Measurements from ENCODE around the gene KIF5A. TPM values are rescaled to one million over a fixed set of nuclear protein-coding genes. Genes with fewer than 3 reads are reported as not detected.

KIF5A gene
- total RNA-seq, 2 donors from 2014 or later, result 2.3 to 4.5 TPM

DNA sequence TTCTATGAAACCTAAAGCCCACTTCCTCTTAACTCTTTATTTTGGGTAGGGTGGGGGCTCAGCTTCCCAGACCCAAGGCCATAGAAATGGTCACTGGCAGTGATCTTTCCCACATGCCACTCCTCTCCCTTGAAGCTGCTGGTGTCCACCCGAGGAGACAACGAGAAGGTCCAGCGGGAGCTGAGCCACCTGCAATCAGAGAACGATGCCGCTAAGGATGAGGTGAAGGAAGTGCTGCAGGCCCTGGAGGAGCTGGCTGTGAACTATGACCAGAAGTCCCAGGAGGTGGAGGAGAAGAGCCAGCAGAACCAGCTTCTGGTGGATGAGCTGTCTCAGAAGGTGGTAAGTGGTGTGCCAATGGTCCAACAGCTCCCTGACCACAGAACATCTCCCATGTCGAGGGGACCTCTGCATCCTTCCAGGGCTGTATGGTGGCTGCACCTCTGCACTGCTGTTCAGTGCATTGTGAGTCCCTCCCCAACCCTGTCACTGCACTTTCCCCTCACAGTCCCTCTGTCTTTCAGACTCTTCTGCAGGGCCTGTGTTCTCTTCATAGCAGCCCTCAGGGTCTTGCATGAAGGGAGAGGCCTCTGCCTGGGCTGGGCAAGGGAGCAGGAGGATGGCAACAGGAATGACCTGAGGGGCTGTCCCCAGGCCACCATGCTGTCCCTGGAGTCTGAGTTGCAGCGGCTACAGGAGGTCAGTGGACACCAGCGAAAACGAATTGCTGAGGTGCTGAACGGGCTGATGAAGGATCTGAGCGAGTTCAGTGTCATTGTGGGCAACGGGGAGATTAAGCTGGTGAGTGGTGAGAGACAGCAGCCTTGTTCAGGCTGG, 22.3 kb downstream of the KIF5A start:
- TF ChIP-seq, protein P1, sequence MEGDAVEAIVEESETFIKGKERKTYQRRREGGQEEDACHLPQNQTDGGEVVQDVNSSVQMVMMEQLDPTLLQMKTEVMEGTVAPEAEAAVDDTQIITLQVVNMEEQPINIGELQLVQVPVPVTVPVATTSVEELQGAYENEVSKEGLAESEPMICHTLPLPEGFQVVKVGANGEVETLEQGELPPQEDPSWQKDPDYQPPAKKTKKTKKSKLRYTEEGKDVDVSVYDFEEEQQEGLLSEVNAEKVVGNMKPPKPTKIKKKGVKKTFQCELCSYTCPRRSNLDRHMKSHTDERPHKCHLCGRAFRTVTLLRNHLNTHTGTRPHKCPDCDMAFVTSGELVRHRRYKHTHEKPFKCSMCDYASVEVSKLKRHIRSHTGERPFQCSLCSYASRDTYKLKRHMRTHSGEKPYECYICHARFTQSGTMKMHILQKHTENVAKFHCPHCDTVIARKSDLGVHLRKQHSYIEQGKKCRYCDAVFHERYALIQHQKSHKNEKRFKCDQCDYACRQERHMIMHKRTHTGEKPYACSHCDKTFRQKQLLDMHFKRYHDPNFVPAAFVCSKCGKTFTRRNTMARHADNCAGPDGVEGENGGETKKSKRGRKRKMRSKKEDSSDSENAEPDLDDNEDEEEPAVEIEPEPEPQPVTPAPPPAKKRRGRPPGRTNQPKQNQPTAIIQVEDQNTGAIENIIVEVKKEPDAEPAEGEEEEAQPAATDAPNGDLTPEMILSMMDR (conservative IDR thresholded peaks at IDR 0.05), result no peak
- Mint-ChIP-seq H3K4me3 (no peak overlapping the region), H3K9me3 (no peaks in the 10 kb centered on the region), H3K27me3 (ENCODE audit: insufficient read depth) (no peaks in the 10 kb centered on the region), H3K36me3 (ENCODE audit: low read depth) (peaks cover 40% of the 10 kb centered on the region), H3K27ac (no peak overlapping the region), H3K4me1 (no peaks in the 10 kb centered on the region)
- Histone ChIP-seq H3K9me3 (ENCODE audit: control insufficient read depth, low read length) (no peaks in the 10 kb centered on the region), H3K27me3 (ENCODE audit: control insufficient read depth, insufficient read depth, low read length, poor library complexity, severe bottlenecking) (no peaks in the 10 kb centered on the region), H3K4me1 (ENCODE audit: control insufficient read depth, insufficient read depth, low read length) (no peaks in the 10 kb centered on the region), H3K9ac (ENCODE audit: extremely low read depth, low read length, poor library complexity, severe bottlenecking) (no peak overlapping the region), H3K4me3 (ENCODE audit: low read length) (no peak overlapping the region), H3K36me3 (ENCODE audit: control insufficient read depth, insufficient read depth, low read length) (no peaks in the 10 kb centered on the region), H3K27ac (ENCODE audit: low read depth, low read length) (no peak overlapping the region)
- 85 to 92% methylated on average over 7 to 12 of the region's 12 CpGs for WGBS, 2 experiments (ENCODE audit: insufficient coverage in 1 of 2, insufficient read length in 1 of 2)
- DNase-seq, result no peak

DNA sequence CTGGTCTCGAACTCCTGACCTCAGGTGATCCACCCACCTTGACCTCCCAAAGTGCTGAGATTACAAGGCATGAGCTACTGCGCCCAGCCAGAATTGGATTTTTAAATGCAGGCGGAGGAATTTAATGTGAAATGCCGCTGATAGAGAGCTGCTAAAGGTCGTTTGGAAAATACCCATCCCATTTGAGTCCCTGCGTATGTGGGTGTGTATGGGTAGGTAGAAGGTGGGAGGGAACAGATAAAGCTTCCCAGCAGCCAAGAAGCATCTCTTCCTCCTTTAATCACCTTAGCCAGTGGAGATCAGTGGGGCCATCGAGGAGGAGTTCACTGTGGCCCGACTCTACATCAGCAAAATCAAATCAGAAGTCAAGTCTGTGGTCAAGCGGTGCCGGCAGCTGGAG, 25.0 kb downstream of the KIF5A start:
- Mint-ChIP-seq H3K27ac (no peak overlapping the region), H3K4me3 (no peak overlapping the region), H3K9me3 (no peaks in the 10 kb centered on the region), H3K4me1 (no peaks in the 10 kb centered on the region), H3K27me3 (ENCODE audit: insufficient read depth) (no peaks in the 10 kb centered on the region), H3K36me3 (ENCODE audit: low read depth) (peaks cover 41% of the 10 kb centered on the region)
- WGBS, 2 experiments (ENCODE audit: insufficient coverage in 1 of 2, insufficient read length in 1 of 2), result 95 to 96% methylated on average over 9 to 10 of the region's 10 CpGs
- H3K4me3 ChIP-seq (ENCODE audit: low read length), result no peak overlapping the region
- DNase-seq, result no peak
- no peak overlapping the region for H3K9ac ChIP-seq (ENCODE audit: extremely low read depth, low read length, poor library complexity, severe bottlenecking)
- H3K27ac ChIP-seq (ENCODE audit: low read depth, low read length), result no peak overlapping the region
- H3K4me1 ChIP-seq (ENCODE audit: control insufficient read depth, insufficient read depth, low read length), result no peaks in the 10 kb centered on the region
- no peaks in the 10 kb centered on the region for H3K36me3 ChIP-seq (ENCODE audit: control insufficient read depth, insufficient read depth, low read length)
- peaks cover 7% of the 10 kb centered on the region for H3K27me3 ChIP-seq (ENCODE audit: control insufficient read depth, insufficient read depth, low read length, poor library complexity, severe bottlenecking)
- TF ChIP-seq, protein P1 (conservative IDR thresholded peaks at IDR 0.05), result no peak
- no peaks in the 10 kb centered on the region for H3K9me3 ChIP-seq (ENCODE audit: control insufficient read depth, low read length)

DNA sequence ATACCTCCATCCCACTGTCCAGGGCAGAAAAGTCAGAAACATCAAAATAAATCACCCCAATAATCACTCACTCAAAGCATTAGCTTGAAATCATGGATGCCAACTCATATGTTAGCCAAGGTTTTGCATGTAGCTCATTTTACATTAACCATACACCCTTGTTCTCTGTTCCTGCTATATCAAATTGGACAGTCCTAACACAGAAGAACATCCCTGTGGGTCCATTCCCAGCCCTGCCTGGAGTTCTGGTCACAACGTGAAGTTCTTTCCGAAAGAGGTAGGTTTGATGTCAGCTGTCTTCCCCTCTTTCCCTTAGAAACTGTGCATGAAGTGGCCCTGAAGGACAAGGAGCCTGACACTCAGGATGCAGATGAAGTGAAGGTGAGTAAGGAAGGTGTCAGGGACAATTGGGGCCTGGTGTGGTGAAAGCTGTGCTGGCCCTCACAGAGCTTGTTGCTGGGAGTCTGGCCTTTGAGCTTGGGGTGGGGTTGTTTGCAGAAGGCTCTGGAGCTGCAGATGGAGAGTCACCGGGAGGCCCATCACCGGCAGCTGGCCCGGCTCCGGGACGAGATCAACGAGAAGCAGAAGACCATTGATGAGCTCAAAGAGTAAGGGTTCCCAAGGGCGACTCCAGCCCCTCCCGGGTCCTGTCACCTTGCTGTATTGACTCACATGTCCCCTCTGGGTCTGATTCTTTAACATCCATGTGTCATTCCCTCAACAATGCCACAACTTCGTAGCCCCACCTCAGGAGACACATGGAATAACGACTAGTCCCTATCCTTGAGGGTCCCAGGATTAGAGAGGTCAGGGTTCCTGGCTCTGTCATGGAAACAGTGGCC, 26.1 kb downstream of the KIF5A start:
- H3K4me3 Mint-ChIP-seq, result no peak overlapping the region
- WGBS, 2 experiments (ENCODE audit: insufficient coverage in 1 of 2, insufficient read length in 1 of 2), result 93 to 97% methylated on average over 8 to 12 of the region's 12 CpGs
- Histone ChIP-seq H3K4me3 (ENCODE audit: low read length) (no peak overlapping the region), H3K9me3 (ENCODE audit: control insufficient read depth, low read length) (no peaks in the 10 kb centered on the region), H3K27me3 (ENCODE audit: control insufficient read depth, insufficient read depth, low read length, poor library complexity, severe bottlenecking) (peaks cover 18% of the 10 kb centered on the region), H3K4me1 (ENCODE audit: control insufficient read depth, insufficient read depth, low read length) (no peaks in the 10 kb centered on the region), H3K27ac (ENCODE audit: low read depth, low read length) (no peak overlapping the region), H3K9ac (ENCODE audit: extremely low read depth, low read length, poor library complexity, severe bottlenecking) (no peak overlapping the region), H3K36me3 (ENCODE audit: control insufficient read depth, insufficient read depth, low read length) (no peaks in the 10 kb centered on the region)
- DNase-seq, result no peak
- H3K27ac Mint-ChIP-seq, result no peak overlapping the region
- no peaks in the 10 kb centered on the region for H3K9me3 Mint-ChIP-seq
- TF ChIP-seq, protein P1 (conservative IDR thresholded peaks at IDR 0.05), result no peak
- no peaks in the 10 kb centered on the region for H3K27me3 Mint-ChIP-seq (ENCODE audit: insufficient read depth)
- H3K36me3 Mint-ChIP-seq (ENCODE audit: low read depth), result peaks cover 40% of the 10 kb centered on the region
- H3K4me1 Mint-ChIP-seq, result no peaks in the 10 kb centered on the region

All from endodermal cell (in vitro differentiated cells).